H1 (cell line): ENCODE data around the gene NSUN4. TPM values are rescaled to one million over a fixed set of nuclear protein-coding genes. Genes with fewer than 3 reads are reported as not detected.

Experiments used
- CTCF ChIA-PET: fragments of 300-600 bp; sonication (Branson Sonifier 250); formaldehyde crosslinking; loops from one replicate; lab custom pipeline; 2021; ENCODE audit not compliant: partially characterized antibody; lab: Charles Lee
- POLR2A ChIA-PET: fragments of 300-600 bp; sonication (Branson Sonifier 250); formaldehyde crosslinking; loops from one replicate; lab custom pipeline; 2021; ENCODE audit warnings: inconsistent platforms; ENCODE audit not compliant: partially characterized antibody; lab: Charles Lee
- DNase-seq, 2 experiments: peaks; one replicate each; pipeline versions ENCODE4 v3.0.0 to v3.0.0-alpha.2; 2010 to 2022; ENCODE audit warnings: low spot score in 2 of 2, low read depth in 1 of 2, mixed read lengths in 1 of 2
- FAIRE-seq: peaks from 2 replicates; lab custom pipeline; 2011; peaks lifted over from hg19 to GRCh38; lab: Jason Lieb, UNC
- H2AFZ ChIP-seq: 2 replicates; pipeline ENCODE4 v1.8.1; 2012; ENCODE audit warnings: low read length, inconsistent platforms
- H2AK5ac ChIP-seq: 2 replicates; pipeline ENCODE4 v1.6.1; 2013; ENCODE audit warnings: low read depth, low read length
- H2BK120ac ChIP-seq: replicated peaks from 2 replicates; pipeline ENCODE3; 2013; ENCODE audit warnings: low read depth, low read length, inconsistent platforms
- H2BK12ac ChIP-seq: 2 replicates; pipeline ENCODE4 v1.6.1; 2013; ENCODE audit warnings: low read depth, low read length
- H2BK15ac ChIP-seq: 2 replicates; pipeline ENCODE4 v1.6.1; 2013; ENCODE audit warnings: low read length
- H2BK20ac ChIP-seq: 2 replicates; pipeline ENCODE4 v1.6.1; 2013; ENCODE audit warnings: low read length
- H2BK5ac ChIP-seq: 2 replicates; pipeline ENCODE4 v1.6.1; 2013; ENCODE audit warnings: low read depth, low read length
- H3K14ac ChIP-seq: 2 replicates; pipeline ENCODE4 v1.6.1; 2013; ENCODE audit warnings: inconsistent platforms; ENCODE audit not compliant: insufficient read length
- H3K18ac ChIP-seq: 2 replicates; pipeline ENCODE4 v1.6.1; 2013; ENCODE audit warnings: low read length; ENCODE audit errors: extremely low read depth
- H3K23ac ChIP-seq: 2 replicates; pipeline ENCODE4 v1.6.1; 2013; ENCODE audit warnings: inconsistent platforms; ENCODE audit not compliant: insufficient read length
- H3K23me2 ChIP-seq: 2 replicates; pipeline ENCODE4 v1.6.1; 2013; ENCODE audit warnings: low read depth, low read length
- H3K27ac ChIP-seq: 2 replicates; pipeline ENCODE4 v1.6.1; 2011; ENCODE audit warnings: low read depth, low read length, inconsistent platforms
- H3K27me3 ChIP-seq, 4 experiments: replicated peaks in 1 of 4; 1 replicate in 1 of 4; 2 replicates in 3 of 4; pipeline versions ENCODE4 v1.6.1 to v1.8.1; 2011 to 2013; ENCODE audit warnings: low read length in 3 of 4, mild to moderate bottlenecking in 3 of 4, inconsistent platforms in 2 of 4, mixed read lengths in 2 of 4, moderate library complexity in 1 of 4; ENCODE audit not compliant: control insufficient read depth in 3 of 4, insufficient read depth in 3 of 4; ENCODE audit errors: extremely low read depth in 1 of 4
- H3K36me3 ChIP-seq, 4 experiments: 2 replicates each; pipeline versions ENCODE4 v1.6.1 to v1.8.1; 2011 to 2013; ENCODE audit warnings: mild to moderate bottlenecking in 4 of 4, low read length in 3 of 4, moderate library complexity in 2 of 4, control low read depth in 1 of 4, inconsistent platforms in 1 of 4; ENCODE audit not compliant: insufficient read depth in 4 of 4, control insufficient read depth in 2 of 4
- H3K4ac ChIP-seq: replicated peaks from 2 replicates; pipeline ENCODE3; 2013; ENCODE audit warnings: low read length, low read depth, mixed read lengths, inconsistent platforms; ENCODE audit not compliant: insufficient read length
- H3K4me1 ChIP-seq, 4 experiments: replicated peaks in 1 of 4; 1 replicate in 1 of 4; 2 replicates in 3 of 4; pipeline versions ENCODE4 v1.6.1 to v1.8.1; 2011 to 2013; ENCODE audit warnings: low read length in 3 of 4, inconsistent platforms in 2 of 4, mixed read lengths in 1 of 4; ENCODE audit not compliant: insufficient read depth in 4 of 4, control insufficient read depth in 3 of 4
- H3K4me2 ChIP-seq, 2 experiments: 2 replicates each; pipeline versions ENCODE4 v1.6.1 to v1.8.1; 2011 to 2013; ENCODE audit warnings: low read depth in 2 of 2, low read length in 2 of 2, control low read depth in 1 of 2, inconsistent platforms in 1 of 2, mild to moderate bottlenecking in 1 of 2; ENCODE audit not compliant: insufficient read depth in 1 of 2
- H3K4me3 ChIP-seq, 4 experiments: fragments of 200-600, 300-600 bp in 1 of 4; sonication (generic), shearing (Covaris generic), sonication (Bioruptor Twin) in 1 of 4; 2 replicates each; pipeline versions ENCODE4 v1.5.1 to v1.8.1; 2011 to 2016; ENCODE audit warnings: low read length in 4 of 4, low read depth in 3 of 4, control low read depth in 2 of 4, inconsistent platforms in 2 of 4, mild to moderate bottlenecking in 2 of 4, mixed read lengths in 1 of 4, moderate library complexity in 1 of 4; ENCODE audit not compliant: insufficient read depth in 2 of 4; ENCODE audit errors: extremely low read depth in 1 of 4
- H3K56ac ChIP-seq: replicated peaks from 2 replicates; pipeline ENCODE3; 2013; ENCODE audit warnings: low read depth, mild to moderate bottlenecking, mixed read lengths, low read length, inconsistent platforms; ENCODE audit not compliant: insufficient read length
- H3K79me1 ChIP-seq: 2 replicates; pipeline ENCODE4 v1.6.1; 2013; ENCODE audit warnings: low read depth, low read length, control low read depth
- H3K79me2 ChIP-seq, 2 experiments: 2 replicates each; pipeline versions ENCODE4 v1.6.1 to v1.8.1; 2012 to 2013; ENCODE audit warnings: low read length in 2 of 2, mild to moderate bottlenecking in 2 of 2, inconsistent platforms in 1 of 2; ENCODE audit not compliant: insufficient read depth in 2 of 2, control insufficient read depth in 1 of 2
- H3K9ac ChIP-seq, 4 experiments: replicated peaks in 1 of 4; 1 replicate in 1 of 4; 2 replicates in 3 of 4; pipeline versions ENCODE4 v1.6.1 to v1.8.1; 2011 to 2013; ENCODE audit warnings: low read depth in 3 of 4, low read length in 3 of 4, control low read depth in 2 of 4, mild to moderate bottlenecking in 2 of 4, moderate library complexity in 2 of 4, inconsistent platforms in 1 of 4; ENCODE audit errors: extremely low read depth in 1 of 4
- H3K9me3 ChIP-seq, 2 experiments: 2 replicates each; pipeline versions ENCODE4 v1.6.1 to v1.8.1; 2012 to 2013; ENCODE audit warnings: mild to moderate bottlenecking in 2 of 2, moderate library complexity in 2 of 2, control low read depth in 1 of 2, inconsistent platforms in 1 of 2, low read depth in 1 of 2, low read length in 1 of 2, mixed read lengths in 1 of 2; ENCODE audit not compliant: insufficient read depth in 2 of 2
- H4K20me1 ChIP-seq, 2 experiments: replicated peaks in 1 of 2; 2 replicates each; pipeline versions ENCODE3 to v1.8.1; 2011 to 2013; ENCODE audit warnings: inconsistent platforms in 2 of 2, low read length in 2 of 2, mild to moderate bottlenecking in 1 of 2; ENCODE audit not compliant: insufficient read depth in 2 of 2, control insufficient read depth in 1 of 2
- H4K5ac ChIP-seq: 2 replicates; pipeline ENCODE4 v1.6.1; 2013; ENCODE audit warnings: low read length, low read depth, mixed read lengths, inconsistent platforms; ENCODE audit not compliant: insufficient read length
- H4K8ac ChIP-seq: 2 replicates; pipeline ENCODE4 v1.8.0; 2013; ENCODE audit warnings: mild to moderate bottlenecking, moderate library complexity, low read length, inconsistent platforms; ENCODE audit not compliant: insufficient read depth; ENCODE audit errors: extremely low read depth
- H4K91ac ChIP-seq: replicated peaks from 2 replicates; pipeline ENCODE3; 2013; ENCODE audit warnings: low read length, mixed read lengths, inconsistent platforms; ENCODE audit not compliant: insufficient read length
- CREB1 ChIP-seq: IDR thresholded peaks from 2 replicates; pipeline ENCODE4 v1.6.1; 2012; ENCODE audit warnings: inconsistent platforms
- JUND ChIP-seq: IDR thresholded peaks from 2 replicates; pipeline ENCODE4 v1.6.1; 2011; ENCODE audit warnings: mild to moderate bottlenecking, improper control_type of control experiment, low read length
- KDM4A ChIP-seq: IDR thresholded peaks from one replicate; pipeline ENCODE4 v1.7.1; 2012; ENCODE audit warnings: low read depth, mild to moderate bottlenecking, moderate library complexity, low read length, inconsistent platforms; ENCODE audit not compliant: severe bottlenecking
- KDM5A ChIP-seq: fragments of 200-600 bp; IDR thresholded peaks from 2 replicates; pipeline ENCODE4 v1.7.1; 2012; ENCODE audit warnings: mild to moderate bottlenecking, low read length, inconsistent platforms, mixed read lengths
- POU5F1 ChIP-seq: IDR thresholded peaks from 2 replicates; pipeline ENCODE4 v1.6.1; 2011; ENCODE audit warnings: low read depth, mild to moderate bottlenecking, low read length, moderate library complexity
- SIN3A ChIP-seq, 2 experiments: IDR thresholded peaks in 1 of 2; conservative IDR thresholded peaks in 1 of 2; 2 replicates each; pipeline ENCODE4 v1.6.1; 2011 to 2012; ENCODE audit warnings: low read length in 2 of 2, improper control_type of control experiment in 1 of 2, low read depth in 1 of 2, mild to moderate bottlenecking in 1 of 2
- SP1 ChIP-seq: IDR thresholded peaks from 2 replicates; pipeline ENCODE4 v1.6.1; 2011; ENCODE audit warnings: low read depth, low read length
- SP4 ChIP-seq: IDR thresholded peaks from 2 replicates; pipeline ENCODE4 v1.6.1; 2012; ENCODE audit warnings: low read length, inconsistent platforms
- SUZ12 ChIP-seq: fragments of 200-600 bp; sonication (generic); IDR thresholded peaks from 2 replicates; pipeline ENCODE4 v1.6.1; 2012; ENCODE audit warnings: mild to moderate bottlenecking, inconsistent platforms, low read length, moderate library complexity, mixed read lengths
- TAF1 ChIP-seq: IDR thresholded peaks from 2 replicates; pipeline ENCODE4 v1.6.1; 2011; ENCODE audit warnings: mild to moderate bottlenecking, low read depth, low read length
- WGBS, 2 experiments: shearing (Covaris generic) in 1 of 2; methylation state at CpG; one replicate each; pipeline versions ENCODE4 v1.1.6 to v1.1.7; 2013 to 2015; ENCODE audit warnings: low lambda C conversion rate in 2 of 2, mixed read lengths in 2 of 2, inconsistent platforms in 1 of 2, low coverage in 1 of 2, missing lambda C conversion rate in 1 of 2; ENCODE audit not compliant: insufficient replicate concordance in 2 of 2, insufficient coverage in 1 of 2, insufficient read length in 1 of 2; ENCODE audit errors: extremely low coverage in 1 of 2, missing lambda C conversion rate in 1 of 2; 5-methylcytosine and 5-hydroxymethylcytosine counted together
- polyA plus RNA-seq, 7 experiments: library from polyadenylated mRNA; depleted of rRNA in 3 of 7; stranded (reverse) in 5 of 7; unstranded in 2 of 7; fragments of >200 nt in 5 of 7; fragments of 200-250 nt in 2 of 7; gene quantifications; 1 replicate in 5 of 7; 2 replicates in 1 of 7; 4 replicates in 1 of 7; pipeline versions ENCODE4 v1.2.1 to v1.2.3, GENCODE V29; 2011 to 2013; ENCODE audit warnings: missing spikeins in 2 of 7, mixed read lengths in 2 of 7
- total RNA-seq: library from RNA; stranded (reverse); fragmentation: NEBNext Ultra II Directional; extraction: Animal tissue kit (Norgen Biotek cat#: 25700); gene quantifications from 2 replicates; pipeline ENCODE4 v1.2.1, GENCODE V29; 2021
- TF ChIP-seq, protein P1 (sequence below): IDR thresholded peaks from 2 replicates; pipeline ENCODE4 v1.6.1; 2012; ENCODE audit warnings: low read length, inconsistent platforms
- TF ChIP-seq, protein P2 (sequence below): IDR thresholded peaks from 2 replicates; pipeline ENCODE4 v1.6.1; 2011; ENCODE audit warnings: low read depth, mild to moderate bottlenecking, low read length; ENCODE audit not compliant: insufficient read depth

Gene NSUN4
- total and polyA plus RNA-seq, 2 of the 8 experiments (the other 6 are each of a cell fraction or from before 2014, with no cell fraction given) = 9.7 to 15.7 TPM

DNA sequence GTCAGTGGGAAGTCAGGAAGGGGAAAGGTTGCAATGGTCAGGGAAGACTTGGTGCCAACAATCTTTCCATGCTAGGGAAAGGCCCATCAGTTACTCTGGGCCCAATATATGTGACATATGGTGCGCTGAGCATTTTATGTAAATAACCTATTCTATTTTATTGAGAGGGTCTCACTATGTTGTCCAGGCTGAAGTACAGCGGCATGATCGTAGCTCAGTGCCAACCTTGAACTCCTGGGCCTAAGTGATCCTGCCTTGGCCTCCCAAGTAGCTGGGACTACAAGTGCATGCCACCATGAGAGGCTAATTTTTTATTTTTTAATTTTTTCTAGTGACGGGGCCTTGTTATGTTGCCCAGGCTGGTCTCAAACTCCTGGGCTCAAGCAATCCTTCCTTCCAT lies 30.3 kb upstream of the NSUN4 start:
- Histone ChIP-seq H2BK15ac (no peak overlapping the region), H3K9me3 (no peaks in the 10 kb centered on the region), H3K23me2 (no peaks in the 10 kb centered on the region), H3K56ac (no peak overlapping the region), H2AFZ (no peak overlapping the region), H2BK120ac (no peak overlapping the region), H4K20me1 (peaks cover 13 to 16% of the 10 kb centered on the region in 2 experiments), H4K5ac (no peak overlapping the region), H4K8ac (no peak overlapping the region), H3K4me3 (no peak overlapping the region), H3K36me3 (peaks cover 20 to 71% (median 44%) of the 10 kb centered on the region in 4 experiments), H3K79me2 (peaks cover 26 to 45% of the 10 kb centered on the region in 2 experiments), H3K27me3 (no peaks in the 10 kb centered on the region), H2BK12ac (no peak overlapping the region), H3K79me1 (no peaks in the 10 kb centered on the region), H3K23ac (no peak overlapping the region), H3K4me2 (no peak overlapping the region), H3K27ac (no peak overlapping the region), H3K14ac (no peak overlapping the region), H2AK5ac (no peak overlapping the region), H3K4ac (no peak overlapping the region), H2BK5ac (no peak overlapping the region), H3K18ac (no peak overlapping the region), H4K91ac (no peak overlapping the region), H2BK20ac (no peak overlapping the region), H3K9ac (no peak overlapping the region), H3K4me1 (peaks cover 0 to 10% (median 8%) of the 10 kb centered on the region in 4 experiments; a peak in 6 of 7 replicates)
- DNase-seq (no peak), FAIRE-seq (no peak)
- ChIA-PET CTCF (interaction anchor here (0.6 to 1.7 kb wide), 6 partner anchors 23 to 1256 kb away, joined by 3 to 5 read pairs (median 4); partner anchors contain the start of gene NSUN4), POLR2A (interaction anchor here (1.6 to 6.1 kb wide), 7 partner anchors 7 to 33 kb away, joined by 5 to 70 read pairs (median 17); partner anchors contain the start of genes LRRC41, NSUN4 and UQCRH)
- 99% methylated on average over 4 of the region's 4 CpGs; no CpG with 5 or more reads in 1 of the 2 experiments for WGBS, 2 experiments
- TF ChIP-seq POU5F1 (no peak), KDM5A (no peak), SP4 (no peak), KDM4A (no peak), SIN3A (conservative IDR thresholded peaks at IDR 0.05 in 1 of 2, IDR thresholded peaks at IDR 0.05 in 1 of 2; ENCODE audit: low read depth in 1 of 2, low read length in 2 of 2) (no peak), TAF1 (no peak), JUND (no peak), CREB1 (no peak), SP1 (no peak), SUZ12 (no peak)
- TF ChIP-seq, protein P1, sequence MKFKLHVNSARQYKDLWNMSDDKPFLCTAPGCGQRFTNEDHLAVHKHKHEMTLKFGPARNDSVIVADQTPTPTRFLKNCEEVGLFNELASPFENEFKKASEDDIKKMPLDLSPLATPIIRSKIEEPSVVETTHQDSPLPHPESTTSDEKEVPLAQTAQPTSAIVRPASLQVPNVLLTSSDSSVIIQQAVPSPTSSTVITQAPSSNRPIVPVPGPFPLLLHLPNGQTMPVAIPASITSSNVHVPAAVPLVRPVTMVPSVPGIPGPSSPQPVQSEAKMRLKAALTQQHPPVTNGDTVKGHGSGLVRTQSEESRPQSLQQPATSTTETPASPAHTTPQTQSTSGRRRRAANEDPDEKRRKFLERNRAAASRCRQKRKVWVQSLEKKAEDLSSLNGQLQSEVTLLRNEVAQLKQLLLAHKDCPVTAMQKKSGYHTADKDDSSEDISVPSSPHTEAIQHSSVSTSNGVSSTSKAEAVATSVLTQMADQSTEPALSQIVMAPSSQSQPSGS = no peak
- TF ChIP-seq, protein P2, sequence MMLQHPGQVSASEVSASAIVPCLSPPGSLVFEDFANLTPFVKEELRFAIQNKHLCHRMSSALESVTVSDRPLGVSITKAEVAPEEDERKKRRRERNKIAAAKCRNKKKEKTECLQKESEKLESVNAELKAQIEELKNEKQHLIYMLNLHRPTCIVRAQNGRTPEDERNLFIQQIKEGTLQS = no peak
